HUES6 (cell line): ENCODE data around the gene CDK5RAP1.

Source experiments
- H3K27ac ChIP-seq: 2 replicates; pipeline ENCODE4 v1.7.0; 2013; ENCODE audit warnings: low read depth, mild to moderate bottlenecking, low read length, inconsistent platforms
- H3K27me3 ChIP-seq: 2 replicates; pipeline ENCODE4 v1.6.1; 2013; ENCODE audit warnings: low read length; ENCODE audit not compliant: control insufficient read depth, insufficient read depth
- H3K36me3 ChIP-seq: 2 replicates; pipeline ENCODE4 v1.6.1; 2013; ENCODE audit warnings: low read length; ENCODE audit not compliant: control insufficient read depth, insufficient read depth
- H3K4me1 ChIP-seq: 2 replicates; pipeline ENCODE4 v1.6.1; 2013; ENCODE audit warnings: low read length; ENCODE audit not compliant: control insufficient read depth, insufficient read depth
- H3K4me3 ChIP-seq: 2 replicates; pipeline ENCODE4 v1.5.1; 2013; ENCODE audit warnings: low read depth, low read length
- H3K9ac ChIP-seq: one replicate; pipeline ENCODE4 v1.6.1; 2013; ENCODE audit warnings: mild to moderate bottlenecking, low read length
- H3K9me3 ChIP-seq: 2 replicates; pipeline ENCODE4 v1.6.1; 2013; ENCODE audit warnings: low read depth, low read length; ENCODE audit not compliant: control insufficient read depth, insufficient read depth

Gene CDK5RAP1

DNA sequence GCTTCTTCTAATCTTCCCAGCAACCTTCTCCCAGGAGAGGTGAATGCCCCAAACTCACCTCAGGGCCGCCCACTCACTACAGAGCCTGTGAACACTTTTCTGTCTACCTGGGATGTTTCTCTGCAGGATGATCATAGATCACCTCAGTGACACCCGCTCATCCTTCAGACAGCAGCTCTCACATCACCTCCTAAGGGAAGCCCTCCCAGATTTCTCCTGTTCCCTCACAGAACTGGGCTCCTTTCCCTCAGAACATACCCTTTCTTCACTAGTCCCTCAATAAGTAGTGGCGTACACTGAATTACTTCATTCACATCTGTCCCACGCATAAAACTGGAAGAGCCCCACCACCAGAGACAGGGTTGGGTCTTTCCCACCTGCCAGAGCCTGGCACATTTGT is 57.8 kb downstream of the CDK5RAP1 start:
- Histone ChIP-seq H3K4me1 (0 out of 2 replicates have a peak, but pooled peaks cover 5% of the 10 kb centered on the region), H3K27ac (no peak overlapping the region), H3K4me3 (no peak overlapping the region), H3K27me3 (no peaks in the 10 kb centered on the region), H3K36me3 (no peaks in the 10 kb centered on the region), H3K9ac (no peak overlapping the region), H3K9me3 (no peaks in the 10 kb centered on the region)

DNA sequence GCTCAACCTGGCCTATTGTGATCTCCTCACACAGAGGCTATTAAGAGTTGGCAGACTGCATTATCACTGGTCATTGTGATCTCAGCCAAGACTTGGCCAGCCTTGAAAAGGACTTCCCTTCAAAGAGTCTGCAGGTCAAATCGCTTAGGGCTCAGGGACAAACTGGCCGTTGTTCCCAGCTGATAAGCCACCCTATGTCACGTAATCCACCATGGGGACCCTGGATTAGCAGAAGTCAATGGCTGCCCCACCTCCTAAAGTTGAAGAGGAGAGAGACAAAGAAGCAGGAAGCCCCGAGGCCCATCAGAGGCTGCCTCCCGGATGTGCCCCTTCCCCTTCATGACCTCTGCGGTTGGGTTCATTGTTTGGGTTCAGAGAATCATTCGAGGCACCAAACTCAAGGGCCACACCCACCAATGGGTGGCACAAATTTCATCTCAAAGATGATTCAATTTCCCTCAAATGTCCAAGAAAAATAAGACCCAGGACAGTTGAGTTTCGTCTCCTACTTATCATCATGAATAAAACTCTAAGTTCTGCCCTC is 61.7 kb downstream of the CDK5RAP1 start:
- Histone ChIP-seq H3K9me3 (no peaks in the 10 kb centered on the region), H3K27me3 (no peaks in the 10 kb centered on the region), H3K9ac (no peak overlapping the region), H3K4me1 (no peaks in the 10 kb centered on the region), H3K27ac (no peak overlapping the region), H3K36me3 (no peaks in the 10 kb centered on the region), H3K4me3 (no peak overlapping the region)

DNA sequence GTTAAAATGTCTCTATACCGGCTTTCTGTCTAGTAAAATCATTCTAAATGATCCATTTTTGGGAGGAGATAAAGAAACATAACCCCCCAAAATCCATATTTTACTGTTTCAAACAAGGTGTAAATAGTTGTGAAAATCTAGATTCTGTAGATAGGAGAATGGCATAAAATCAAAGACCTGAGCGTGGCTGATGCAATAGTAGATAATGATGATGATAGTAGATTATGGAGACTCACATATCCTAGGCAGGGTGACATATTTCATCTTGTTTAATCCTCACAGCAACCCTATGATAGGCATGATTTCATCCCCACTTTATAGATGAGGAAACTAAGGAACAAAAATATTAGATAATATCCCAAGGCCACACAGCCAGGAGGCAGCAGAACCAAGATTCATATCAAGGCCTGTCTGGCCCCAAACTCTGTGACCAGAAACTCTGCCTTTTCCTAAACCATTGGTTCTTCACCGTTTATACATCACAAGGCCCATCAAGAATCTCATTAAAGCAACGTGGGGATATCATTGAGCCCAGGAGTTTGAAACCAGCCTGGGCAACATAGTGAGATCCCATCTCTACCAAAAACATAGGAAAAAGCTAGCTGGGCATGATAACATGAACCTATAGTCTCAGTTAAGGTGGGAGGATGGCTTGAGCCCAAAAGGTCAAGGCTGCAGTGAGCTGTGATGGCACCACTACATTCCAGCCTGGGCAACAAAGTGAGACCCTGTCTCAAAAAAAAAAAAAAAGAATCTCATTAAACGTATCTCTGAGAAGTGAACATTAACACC is 62.7 kb downstream of the CDK5RAP1 start:
- no peak overlapping the region for H3K27ac ChIP-seq
- H3K9ac ChIP-seq: no peak overlapping the region

DNA sequence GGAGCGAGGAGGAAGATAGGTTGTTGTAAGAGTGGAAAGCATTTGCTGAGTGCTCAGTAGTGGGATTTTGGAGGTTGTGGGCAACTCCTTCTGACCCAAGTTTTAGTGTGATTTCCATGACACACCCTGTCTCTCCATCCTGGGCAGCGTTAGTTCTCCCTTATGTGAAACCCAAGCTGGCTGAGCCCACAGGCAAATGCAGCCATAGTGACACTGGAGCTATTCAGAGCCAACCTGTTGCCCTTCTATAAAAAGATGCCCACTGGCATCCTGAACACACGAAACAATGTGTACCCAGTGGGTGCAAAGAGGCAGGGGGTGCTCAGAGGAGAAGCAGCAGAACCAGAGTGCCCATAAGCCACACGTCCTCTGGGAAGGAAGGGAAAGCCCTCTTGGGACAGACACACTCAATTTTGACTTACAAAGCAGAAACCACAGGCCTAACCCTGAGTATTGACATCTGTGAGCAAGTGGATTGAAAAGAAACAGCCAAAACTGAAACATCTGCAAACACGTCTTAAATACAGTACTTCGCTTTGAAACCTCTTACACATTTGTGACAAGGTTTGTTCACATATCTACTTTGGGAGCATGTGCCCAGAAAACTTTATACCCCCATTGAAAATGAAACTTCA is 63.7 kb downstream of the CDK5RAP1 start:
- H3K4me3 ChIP-seq: no peak overlapping the region
- H3K9me3 ChIP-seq: no peaks in the 10 kb centered on the region
- H3K36me3 ChIP-seq: no peaks in the 10 kb centered on the region
- no peak overlapping the region for H3K9ac ChIP-seq
- H3K4me1 ChIP-seq: no peaks in the 10 kb centered on the region
- H3K27ac ChIP-seq: no peak overlapping the region
- no peaks in the 10 kb centered on the region for H3K27me3 ChIP-seq

More for the DNA sequence above, 62.7 kb downstream of the CDK5RAP1 start:
- Histone ChIP-seq H3K9me3 (no peaks in the 10 kb centered on the region), H3K36me3 (no peaks in the 10 kb centered on the region), H3K27me3 (no peaks in the 10 kb centered on the region), H3K4me1 (no peaks in the 10 kb centered on the region), H3K4me3 (no peak overlapping the region)

DNA sequence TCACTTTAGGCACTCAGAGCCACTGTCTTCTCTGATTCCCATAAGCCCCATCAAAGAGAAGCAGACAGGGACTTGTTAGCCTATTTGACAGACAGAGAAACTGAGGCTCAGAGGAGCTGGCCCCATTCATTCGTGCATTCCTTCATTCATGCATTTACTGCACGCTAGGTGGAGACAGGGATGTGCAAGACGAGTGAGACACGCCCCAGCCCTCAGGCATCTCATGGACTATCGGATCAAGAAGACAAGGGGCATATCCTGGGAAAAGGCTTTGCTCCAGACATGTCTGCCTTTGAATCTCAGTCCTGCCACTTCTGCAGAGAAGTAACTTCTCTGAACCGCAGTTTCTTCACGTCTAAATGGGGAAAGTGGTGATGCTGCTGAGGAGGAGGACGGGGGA is 64.2 kb downstream of the CDK5RAP1 start:
- Histone ChIP-seq H3K27me3 (no peaks in the 10 kb centered on the region; the same call in 1 of the 2 replicates), H3K36me3 (no peaks in the 10 kb centered on the region), H3K27ac (no peak overlapping the region), H3K9ac (no peak overlapping the region), H3K4me1 (no peaks in the 10 kb centered on the region), H3K4me3 (no peak overlapping the region), H3K9me3 (no peaks in the 10 kb centered on the region)

DNA sequence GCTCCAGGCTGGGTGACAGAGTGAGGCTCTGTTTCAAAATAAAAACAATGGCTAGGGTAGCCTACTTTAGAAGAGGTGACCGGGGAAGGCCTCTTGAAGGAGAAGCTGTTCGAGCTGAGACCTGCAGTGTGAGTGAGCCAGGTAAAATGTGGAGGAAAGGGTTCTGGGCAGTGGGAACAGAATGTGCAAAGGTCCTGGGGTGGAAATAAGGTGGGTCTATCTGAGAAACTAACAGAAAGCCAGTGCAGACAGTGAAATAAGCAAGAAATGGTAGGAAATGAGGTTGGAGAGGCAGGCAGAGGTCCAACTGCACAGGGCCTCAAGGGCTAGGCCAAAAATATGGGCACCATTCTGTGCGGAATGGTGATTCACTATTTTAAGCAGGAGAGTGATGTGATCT is 64.9 kb downstream of the CDK5RAP1 start:
- H3K9me3 ChIP-seq: no peaks in the 10 kb centered on the region
- no peak overlapping the region for H3K4me3 ChIP-seq
- no peaks in the 10 kb centered on the region for H3K36me3 ChIP-seq

DNA sequence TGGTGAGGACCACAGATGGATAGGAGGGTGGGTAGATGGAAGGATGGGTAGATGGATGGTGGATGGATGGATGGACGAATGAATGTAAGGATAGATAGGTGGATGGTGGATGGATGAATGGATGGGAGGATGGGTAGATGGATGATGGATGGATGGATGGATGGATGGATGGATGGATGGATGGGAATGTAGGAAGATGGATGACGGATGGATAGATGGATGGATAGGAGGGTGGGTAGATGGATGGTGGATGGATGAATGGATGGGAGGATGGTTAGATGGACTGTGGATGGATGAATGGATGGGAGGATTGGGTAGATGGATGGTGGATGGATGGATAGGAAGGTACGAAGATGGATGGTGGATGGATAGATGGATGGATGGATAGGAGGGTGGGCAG is 67.2 kb downstream of the CDK5RAP1 start:
- Histone ChIP-seq H3K27ac (no peak overlapping the region), H3K36me3 (no peaks in the 10 kb centered on the region), H3K9me3 (no peaks in the 10 kb centered on the region)

More for the DNA sequence above, 64.9 kb downstream of the CDK5RAP1 start:
- no peak overlapping the region for H3K27ac ChIP-seq
- no peak overlapping the region for H3K9ac ChIP-seq
- no peaks in the 10 kb centered on the region for H3K4me1 ChIP-seq
- H3K27me3 ChIP-seq: no peaks in the 10 kb centered on the region; the same call in 1 of the 2 replicates

DNA sequence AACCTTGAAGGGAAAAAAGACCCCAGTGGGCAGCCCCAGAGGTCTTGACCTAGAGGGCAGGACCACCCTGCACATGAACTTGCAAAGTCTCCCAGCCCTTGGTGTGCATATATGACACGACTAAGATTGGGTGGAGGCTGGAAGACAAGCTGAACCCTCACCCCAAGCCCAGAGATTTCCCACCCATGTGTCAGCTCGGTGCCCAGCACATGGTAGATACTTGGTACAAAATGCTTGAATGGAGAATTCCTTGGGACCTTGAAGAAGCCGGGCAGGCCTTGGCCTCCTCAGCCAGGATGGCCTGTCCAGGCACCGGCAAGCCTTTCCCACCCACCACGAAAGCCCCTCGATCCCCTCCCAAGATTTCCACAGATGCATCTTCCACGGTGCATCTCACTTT is 67.7 kb downstream of the CDK5RAP1 start:
- Histone ChIP-seq H3K4me3 (no peak overlapping the region), H3K4me1 (no peaks in the 10 kb centered on the region), H3K36me3 (no peaks in the 10 kb centered on the region), H3K27ac (no peak overlapping the region), H3K9me3 (no peaks in the 10 kb centered on the region), H3K9ac (no peak overlapping the region), H3K27me3 (no peaks in the 10 kb centered on the region; the same call in 1 of the 2 replicates)

More for the DNA sequence above, 67.2 kb downstream of the CDK5RAP1 start:
- no peaks in the 10 kb centered on the region for H3K4me1 ChIP-seq
- no peak overlapping the region for H3K9ac ChIP-seq
- no peak overlapping the region for H3K4me3 ChIP-seq
- H3K27me3 ChIP-seq: no peaks in the 10 kb centered on the region; the same call in 1 of the 2 replicates

DNA sequence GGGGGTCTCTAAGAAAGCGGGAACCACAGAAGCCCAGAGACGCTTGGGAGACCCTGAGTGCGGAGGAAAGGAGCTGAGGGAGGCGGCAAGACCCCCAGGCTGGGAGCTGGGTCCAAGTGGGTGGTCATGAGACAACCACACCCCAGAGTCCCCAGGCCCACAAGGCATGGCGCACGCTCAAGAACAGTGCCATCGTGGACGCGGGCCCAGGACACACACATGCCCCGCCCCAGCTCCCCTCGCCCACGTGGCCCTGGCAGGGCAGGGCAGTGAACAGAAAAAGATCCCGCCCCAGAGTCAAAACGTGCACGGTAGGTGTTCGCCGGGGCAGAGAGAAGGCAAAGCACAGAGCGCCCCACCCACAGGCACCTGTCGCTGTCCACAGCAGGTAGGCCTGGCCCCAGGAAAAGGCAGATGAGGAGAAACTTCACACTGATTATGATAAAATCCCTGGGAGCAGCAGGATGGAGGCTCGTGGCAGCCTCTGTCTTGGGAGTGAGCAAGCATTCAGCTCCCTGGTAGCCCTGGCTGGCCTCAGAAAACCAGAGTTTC is 68.3 kb downstream of the CDK5RAP1 start:
- Histone ChIP-seq H3K27ac (no peak overlapping the region), H3K9me3 (no peaks in the 10 kb centered on the region), H3K9ac (no peak overlapping the region), H3K4me3 (no peak overlapping the region), H3K4me1 (no peaks in the 10 kb centered on the region), H3K27me3 (no peaks in the 10 kb centered on the region; the same call in 1 of the 2 replicates), H3K36me3 (no peaks in the 10 kb centered on the region)

DNA sequence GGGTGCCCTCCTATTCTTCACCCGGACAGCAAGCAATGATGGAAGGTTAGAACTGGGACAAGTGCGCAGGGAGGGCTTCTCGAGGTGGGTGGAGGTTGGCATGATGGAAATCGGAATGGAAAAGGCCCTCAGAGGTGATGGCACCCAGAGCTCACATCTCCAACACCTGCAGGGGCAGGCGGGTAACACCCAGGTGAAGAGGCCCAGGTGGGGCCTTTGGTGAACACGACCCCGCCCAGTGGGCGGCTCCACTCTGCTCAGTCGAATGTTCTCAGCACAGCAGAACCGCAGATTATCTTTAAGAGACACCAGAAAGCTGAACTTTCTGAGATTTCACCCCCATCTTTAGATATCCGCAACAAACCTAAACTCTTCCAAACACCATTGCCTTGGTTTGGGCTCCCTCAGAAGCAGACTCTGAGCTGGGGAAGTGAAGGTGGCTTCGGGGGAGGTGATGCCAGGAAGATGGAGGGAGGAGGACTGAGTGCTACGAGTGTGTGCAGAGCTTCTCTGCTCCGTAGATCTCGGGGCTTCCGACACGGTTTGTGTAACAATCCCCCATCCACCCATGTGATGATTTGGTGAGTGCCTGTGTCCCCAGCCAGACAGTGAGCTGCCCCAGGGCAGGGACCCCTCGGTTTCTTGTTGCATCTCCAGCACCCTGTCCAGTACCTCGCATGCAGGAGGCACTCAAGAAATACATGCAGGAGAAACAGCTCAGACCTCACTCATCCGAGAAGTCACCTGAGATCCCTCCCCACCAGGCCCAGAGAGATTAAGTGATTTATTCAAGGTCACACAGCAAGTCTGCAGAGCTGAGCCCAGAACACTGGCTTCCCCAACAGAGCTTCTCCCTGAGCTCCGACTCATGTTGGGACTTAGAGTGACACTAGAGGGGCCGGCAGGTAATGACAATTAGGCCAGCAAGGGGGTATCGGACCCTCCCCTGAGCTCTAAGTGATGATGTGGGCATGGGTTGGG is 72.9 kb downstream of the CDK5RAP1 start:
- H3K36me3 ChIP-seq: no peaks in the 10 kb centered on the region
- no peak overlapping the region for H3K9ac ChIP-seq
- H3K27me3 ChIP-seq: no peaks in the 10 kb centered on the region; the same call in 1 of the 2 replicates
- H3K27ac ChIP-seq: no peak overlapping the region
- no peaks in the 10 kb centered on the region for H3K9me3 ChIP-seq
- H3K4me1 ChIP-seq: no peaks in the 10 kb centered on the region
- H3K4me3 ChIP-seq: no peak overlapping the region
